A549 (cell line): Measurements from ENCODE around the gene BBS9. TPM values are rescaled to one million over a fixed set of nuclear protein-coding genes. Genes with fewer than 3 reads are reported as not detected.

Source experiments
- ATAC-seq, 2 experiments: fragments of 200-7000 bp in 1 of 2; fragments of >200 bp in 1 of 2; cut with Nextera tagmentation in 1 of 2; cut with Tn5 transposase in 1 of 2; 3 replicates each; pipeline versions ENCODE4 v1.8.0 to v1.9.1; 2018 to 2020; ENCODE audit warnings: mild to moderate bottlenecking in 1 of 2, moderate library complexity in 1 of 2
- CTCF ChIA-PET: fragments of 300-600 bp; sonication (Branson Sonifier 250); formaldehyde crosslinking; extraction: SDS; loops from one replicate; lab custom pipeline; 2021; ENCODE audit warnings: antibody characterized with exemption, inconsistent platforms; lab: Yijun Ruan, JAX
- POLR2A ChIA-PET: fragments of 350-600 bp; formaldehyde crosslinking; extraction: SDS; loops from one replicate; lab custom pipeline; 2021; ENCODE audit warnings: antibody characterized with exemption, inconsistent platforms; lab: Yijun Ruan, JAX
- DNase-seq, 2 experiments: peaks; one replicate each; pipeline versions ENCODE4 v3.0.0 to v3.0.0-alpha.2; 2011 to 2016; ENCODE audit warnings: low read depth in 1 of 2, low spot score in 1 of 2
- FAIRE-seq: peaks from 2 replicates; lab custom pipeline; 2011; peaks lifted over from hg19 to GRCh38; lab: Jason Lieb, UNC
- H3K27ac ChIP-seq, 2 experiments: fragments of >200 bp; sonication (Bioruptor Twin); formaldehyde crosslinking; 3 replicates each; pipeline ENCODE4 v1.5.1; 2016 to 2017
- H3K4me1 ChIP-seq: fragments of >200 bp; sonication (Bioruptor Twin); formaldehyde crosslinking; 3 replicates; pipeline ENCODE4 v1.6.1; 2016
- H3K4me2 ChIP-seq: fragments of >200 bp; sonication (Bioruptor Twin); formaldehyde crosslinking; 3 replicates; pipeline ENCODE4 v1.6.1; 2016
- H3K4me3 ChIP-seq: fragments of >200 bp; sonication (Bioruptor Twin); formaldehyde crosslinking; 3 replicates; pipeline ENCODE4 v1.5.1; 2016
- H3K9me3 ChIP-seq: fragments of >200 bp; sonication (Bioruptor Twin); formaldehyde crosslinking; 3 replicates; pipeline ENCODE4 v1.6.1; 2016
- ATOH8 ChIP-seq: fragments of 250-450 bp; sonication (Bioruptor Pico); IDR thresholded peaks from 2 replicates; pipeline ENCODE4 v1.5.0; 2020; ENCODE audit warnings: low read depth, mild to moderate bottlenecking, moderate library complexity
- CBX2 ChIP-seq: fragments of 200-600 bp; sonication (generic); IDR thresholded peaks from 2 replicates; pipeline ENCODE4 v1.6.1; 2016; ENCODE audit warnings: low read depth, mild to moderate bottlenecking, borderline replicate concordance
- CHD2 ChIP-seq: fragments of 150-350 bp; IDR thresholded peaks from 2 replicates; pipeline ENCODE4 v1.6.1; 2014; ENCODE audit warnings: low read length; ENCODE audit not compliant: partially characterized antibody
- CHD4 ChIP-seq: fragments of 200-600 bp; sonication (generic); IDR thresholded peaks from 2 replicates; pipeline ENCODE4 v1.6.1; 2016; ENCODE audit warnings: antibody characterized with exemption, mild to moderate bottlenecking, borderline replicate concordance
- CTCF ChIP-seq: fragments of >200 bp; sonication (Bioruptor Twin); formaldehyde crosslinking; IDR thresholded peaks from 3 replicates; pipeline ENCODE4 v1.5.1; 2016
- E2F6 ChIP-seq: IDR thresholded peaks from 2 replicates; pipeline ENCODE4 v1.6.1; 2012; ENCODE audit warnings: low read depth, borderline replicate concordance
- EHF ChIP-seq: fragments of 250-450 bp; sonication (Bioruptor Pico); IDR thresholded peaks from 2 replicates; pipeline ENCODE4 v1.5.0; 2020; ENCODE audit warnings: mild to moderate bottlenecking
- EHMT2 ChIP-seq: fragments of 200-600 bp; sonication (generic); IDR thresholded peaks from 2 replicates; pipeline ENCODE4 v1.6.1; 2016; ENCODE audit warnings: antibody characterized with exemption, low read depth, mild to moderate bottlenecking, moderate library complexity
- EP300 ChIP-seq, 2 experiments: fragments of >200 bp; sonication (Bioruptor Twin); formaldehyde crosslinking; IDR thresholded peaks; 2 replicates in 1 of 2; 3 replicates in 1 of 2; pipeline ENCODE4 v1.6.1; 2016 to 2017
- ESRRA ChIP-seq: fragments of 150-350 bp; IDR thresholded peaks from 2 replicates; pipeline ENCODE4 v1.6.1; 2014; ENCODE audit warnings: mild to moderate bottlenecking, low read length, borderline replicate concordance
- FOSB ChIP-seq: fragments of 250-450 bp; sonication (Bioruptor Pico); IDR thresholded peaks from 2 replicates; pipeline ENCODE4 v1.5.0; 2020; ENCODE audit warnings: mild to moderate bottlenecking, moderate library complexity
- FOSL2 ChIP-seq, 2 experiments: fragments of 450-650 bp in 1 of 2; fragments of >200 bp in 1 of 2; sonication (Bioruptor Twin) in 1 of 2; formaldehyde crosslinking; IDR thresholded peaks; 2 replicates each; pipeline versions ENCODE4 v1.5.0 to v1.6.1; 2016 to 2020; ENCODE audit warnings: mild to moderate bottlenecking in 1 of 2, moderate library complexity in 1 of 2
- HES2 ChIP-seq: fragments of >200 bp; sonication (Bioruptor Twin); formaldehyde crosslinking; IDR thresholded peaks from 2 replicates; pipeline ENCODE4 v1.6.1; 2016
- HOXA7 ChIP-seq: fragments of 250-450 bp; sonication (Bioruptor Pico); IDR thresholded peaks from 2 replicates; pipeline ENCODE4 v1.5.0; 2020; ENCODE audit warnings: mild to moderate bottlenecking, moderate library complexity
- KDM5A ChIP-seq: fragments of 200-600 bp; sonication (generic); IDR thresholded peaks from 2 replicates; pipeline ENCODE4 v1.6.1; 2016; ENCODE audit warnings: antibody characterized with exemption, mild to moderate bottlenecking
- NFE2L2 ChIP-seq: fragments of 150-350 bp; conservative IDR thresholded peaks from 2 replicates; pipeline ENCODE4 v1.6.1; 2014; ENCODE audit warnings: low read length
- NPAS2 ChIP-seq: fragments of 250-450 bp; sonication (Bioruptor Pico); IDR thresholded peaks from 2 replicates; pipeline ENCODE4 v1.8.0; 2022; ENCODE audit warnings: mild to moderate bottlenecking, moderate library complexity, borderline replicate concordance
- NR3C1 ChIP-seq: fragments of >200 bp; sonication (Bioruptor Twin); formaldehyde crosslinking; IDR thresholded peaks from 3 replicates; pipeline ENCODE4 v1.6.1; 2017
- PBX3 ChIP-seq: IDR thresholded peaks from 2 replicates; pipeline ENCODE4 v1.6.1; 2012
- POLR2A ChIP-seq: IDR thresholded peaks from 2 replicates; pipeline ENCODE4 v1.6.1; 2012; ENCODE audit warnings: mild to moderate bottlenecking, low read length
- POLR2AphosphoS2 ChIP-seq: conservative IDR thresholded peaks from 2 replicates; pipeline ENCODE4 v1.6.1; 2012; ENCODE audit warnings: low read length, improper control_type of control experiment, inconsistent platforms
- RARB ChIP-seq: fragments of 250-450 bp; sonication (Bioruptor Pico); IDR thresholded peaks from 2 replicates; pipeline ENCODE4 v1.8.0; 2021; ENCODE audit warnings: mild to moderate bottlenecking, moderate library complexity
- REST ChIP-seq: fragments of 200-600 bp; sonication (generic); IDR thresholded peaks from 2 replicates; pipeline ENCODE4 v1.6.1; 2016; ENCODE audit warnings: antibody characterized with exemption, mild to moderate bottlenecking, moderate library complexity
- TP53 ChIP-seq: fragments of 250-450 bp; sonication (Bioruptor Pico); IDR thresholded peaks from 2 replicates; pipeline ENCODE4 v1.5.0; 2021; ENCODE audit warnings: mild to moderate bottlenecking, moderate library complexity
- ZFP36 ChIP-seq: fragments of 450-650 bp; IDR thresholded peaks from 2 replicates; pipeline ENCODE4 v1.6.1; 2014; ENCODE audit warnings: borderline replicate concordance; ENCODE audit not compliant: partially characterized antibody
- ZNF302 ChIP-seq: fragments of 250-450 bp; sonication (Bioruptor Pico); IDR thresholded peaks from 2 replicates; pipeline ENCODE4 v1.9.0; 2021; ENCODE audit warnings: inconsistent platforms, mild to moderate bottlenecking, moderate library complexity
- ZSCAN20 ChIP-seq: fragments of 250-450 bp; sonication (Bioruptor Pico); IDR thresholded peaks from 2 replicates; pipeline ENCODE4 v1.8.0; 2022; ENCODE audit warnings: mild to moderate bottlenecking, moderate library complexity
- WGBS: methylation state at CpG from one replicate; pipeline ENCODE4 v1.1.6; 2017; ENCODE audit errors: missing lambda C conversion rate; 5-methylcytosine and 5-hydroxymethylcytosine counted together
- polyA plus RNA-seq, 4 experiments: library from polyadenylated mRNA; depleted of rRNA in 3 of 4; stranded (reverse); fragments of >200 nt; fragmentation: RNase III in 1 of 4; extraction: RNeasy Plus Mini Kit Qiagen cat#74134 plus additional on column Dnase treatment in 1 of 4; gene quantifications; 2 replicates in 3 of 4; 3 replicates in 1 of 4; pipeline ENCODE4 v1.2.3, GENCODE V29; 2011 to 2017

The BBS9 gene
- polyA plus RNA-seq, 2 of the 4 experiments (the other 2 are of a cell fraction): 8.3 to 9.1 TPM

- no peak for DNase-seq
- H3K4me2 ChIP-seq: no peak overlapping the region
- no peak overlapping the region for H3K4me3 ChIP-seq
- 83% methylated on average over 4 of the region's 4 CpGs for WGBS
- H3K4me1 ChIP-seq: no peaks in the 10 kb centered on the region
- no peak for TF ChIP-seq POLR2A
- no peak for TF ChIP-seq ZSCAN20 (CRISPR knock-in tag)
- ChIA-PET CTCF (no interaction called here), POLR2A (no interaction called here)
- no peak for FAIRE-seq
- H3K9me3 ChIP-seq: no peaks in the 10 kb centered on the region
- ATAC-seq: no peak
- H3K27ac ChIP-seq: no peak overlapping the region
Measured at GRCh38 chr7:33220231-33220630, 90.9 kb downstream of the BBS9 start.

GRCh38 chr7:33221390-33221789 lies 92.0 kb downstream of the BBS9 start:
- H3K27ac ChIP-seq: no peak overlapping the region
- no peak for ATAC-seq
- ChIA-PET POLR2A (no interaction called here), CTCF (no interaction called here)
- no peaks in the 10 kb centered on the region for H3K9me3 ChIP-seq
- H3K4me3 ChIP-seq: no peak overlapping the region
- H3K4me1 ChIP-seq: no peaks in the 10 kb centered on the region
- no peak for FAIRE-seq
- no peak for DNase-seq
- 87% methylated on average over 1 of the region's 1 CpG for WGBS
- H3K4me2 ChIP-seq: no peak overlapping the region
- no peak for TF ChIP-seq TP53 (CRISPR knock-in tag)
- no peak for TF ChIP-seq POLR2A
- no peak for TF ChIP-seq NPAS2 (CRISPR knock-in tag)
- TF ChIP-seq FOSL2 (IDR thresholded peaks at IDR 0.05): no peak
- TF ChIP-seq FOSL2 (CRISPR knock-in tag; IDR thresholded peaks at IDR 0.05): no peak
- no peak for TF ChIP-seq REST
- TF ChIP-seq POLR2AphosphoS2: no peak
- TF ChIP-seq CBX2: no peak
- no peak for TF ChIP-seq ZFP36
- no peak for TF ChIP-seq FOSB
- TF ChIP-seq CHD4: no peak

- Histone ChIP-seq H3K4me2 (no peak overlapping the region), H3K4me3 (no peak overlapping the region), H3K4me1 (no peaks in the 10 kb centered on the region), H3K9me3 (no peaks in the 10 kb centered on the region), H3K27ac (no peak overlapping the region)
- no peak for FAIRE-seq
- ChIA-PET POLR2A (no interaction called here), CTCF (interaction anchor here (1.5 kb wide), 1 partner anchor 10 kb away, joined by 5 read pairs; no protein-coding TSS in a partner anchor)
- no peak for DNase-seq
- no peak for ATAC-seq
- 84% methylated on average over 1 of the region's 1 CpG for WGBS
- TF ChIP-seq CTCF (no peak), RARB (CRISPR knock-in tag) (no peak), HES2 (no peak), NR3C1 (no peak), EHF (CRISPR knock-in tag) (no peak), HOXA7 (CRISPR knock-in tag) (no peak), ZSCAN20 (CRISPR knock-in tag) (no peak), PBX3 (no peak), EP300 (IDR thresholded peaks at IDR 0.05) (no peak), ESRRA (no peak), CHD2 (no peak), KDM5A (no peak), NFE2L2 (no peak), ZNF302 (CRISPR knock-in tag) (no peak), ATOH8 (CRISPR knock-in tag) (no peak), EHMT2 (no peak), E2F6 (no peak)
Measured at GRCh38 chr7:33232632-33233145, 103.3 kb downstream of the BBS9 start.
